PFSK-1 (cell line): ENCODE measurements around the gene TNRC6C.

Experiments
- FOXP2 ChIP-seq: optimal IDR thresholded peaks from 2 replicates; pipeline ENCODE3; 2011; ENCODE audit warnings: borderline replicate concordance, control low read depth, inconsistent platforms; ENCODE audit not compliant: insufficient read depth; ENCODE audit errors: extremely low read length, extremely low read depth
- POLR2AphosphoS5 ChIP-seq: IDR thresholded peaks from 2 replicates; pipeline ENCODE4 v1.6.1; 2012; ENCODE audit warnings: low read depth, mild to moderate bottlenecking, control low read depth, low read length, moderate library complexity
- REST ChIP-seq, 2 experiments: IDR thresholded peaks; 2 replicates each; pipeline versions ENCODE4 v1.6.1 to v1.8.0; 2011 to 2012; ENCODE audit warnings: low read depth in 2 of 2, low read length in 2 of 2, control low read depth in 1 of 2, inconsistent platforms in 1 of 2, mild to moderate bottlenecking in 1 of 2, moderate library complexity in 1 of 2; ENCODE audit not compliant: insufficient read depth in 1 of 2
- SIN3A ChIP-seq: IDR thresholded peaks from 2 replicates; pipeline ENCODE4 v1.6.1; 2012; ENCODE audit warnings: mild to moderate bottlenecking, low read length, moderate library complexity, borderline replicate concordance; ENCODE audit not compliant: insufficient read depth
- TAF1 ChIP-seq: IDR thresholded peaks from 2 replicates; pipeline ENCODE4 v1.6.1; 2012; ENCODE audit warnings: low read length, control low read depth, borderline replicate concordance; ENCODE audit not compliant: insufficient read depth

TNRC6C gene

GRCh38 chr17:78038748-78039288 is 80.3 kb downstream of the TNRC6C start:
- no peak for TF ChIP-seq SIN3A

- no peak for TF ChIP-seq SIN3A
- no peak for TF ChIP-seq TAF1
- no peak for TF ChIP-seq REST (IDR thresholded peaks at IDR 0.05; ENCODE audit: insufficient read depth in 1 of 2, low read depth in 2 of 2, low read length in 2 of 2)
- TF ChIP-seq FOXP2 = no peak
- TF ChIP-seq POLR2AphosphoS5 = no peak
These were observed 81.1 kb downstream of the TNRC6C start for GRCh38 chr17:78039581-78039980.

GRCh38 chr17:78040440-78041385 is 82.2 kb downstream of the TNRC6C start:
- TF ChIP-seq REST (IDR thresholded peaks at IDR 0.05; ENCODE audit: insufficient read depth in 1 of 2, low read depth in 2 of 2, low read length in 2 of 2) = no peak
- TF ChIP-seq POLR2AphosphoS5 = no peak
- TF ChIP-seq FOXP2 = peak; percentile 37

- no peak for TF ChIP-seq FOXP2
- TF ChIP-seq POLR2AphosphoS5 = no peak
- TF ChIP-seq TAF1 = no peak
- TF ChIP-seq REST (IDR thresholded peaks at IDR 0.05; ENCODE audit: insufficient read depth in 1 of 2, low read depth in 2 of 2, low read length in 2 of 2) = no peak
- no peak for TF ChIP-seq SIN3A
These were observed 83.1 kb downstream of the TNRC6C start for GRCh38 chr17:78041386-78042179.

GRCh38 chr17:78042542-78042941 is 84.0 kb downstream of the TNRC6C start:
- TF ChIP-seq FOXP2 (no peak), POLR2AphosphoS5 (no peak), REST (IDR thresholded peaks at IDR 0.05; ENCODE audit: insufficient read depth in 1 of 2, low read depth in 2 of 2, low read length in 2 of 2) (no peak), TAF1 (no peak)
